BJ (cell line): ENCODE data around the gene TPRN. TPM values are rescaled to one million over a fixed set of nuclear protein-coding genes. Genes with fewer than 3 reads are reported as not detected.

Experiments used
- CTCF ChIA-PET: fragments of 350-600 bp; formaldehyde crosslinking; extraction: SDS; loops from one replicate; lab custom pipeline; 2021; ENCODE audit warnings: antibody characterized with exemption, inconsistent platforms; lab: Yijun Ruan, JAX
- POLR2A ChIA-PET: fragments of 300-600 bp; sonication (Branson Sonifier 250); formaldehyde crosslinking; extraction: SDS; loops from one replicate; lab custom pipeline; 2021; ENCODE audit warnings: antibody characterized with exemption; lab: Charles Lee
- DNase-seq: peaks from one replicate; pipeline ENCODE4 v3.0.0-alpha.2; 2011; ENCODE audit warnings: low read depth
- H3K27me3 ChIP-seq: 2 replicates; pipeline ENCODE4 v1.6.0; 2011; ENCODE audit warnings: low read length; ENCODE audit not compliant: control insufficient read depth, insufficient read depth
- H3K36me3 ChIP-seq: 2 replicates; pipeline ENCODE4 v1.5.1; 2011; ENCODE audit warnings: low read length; ENCODE audit not compliant: control insufficient read depth, insufficient read depth
- H3K4me3 ChIP-seq: 2 replicates; pipeline ENCODE4 v1.5.1; 2011; ENCODE audit warnings: low read depth, mild to moderate bottlenecking, control low read depth, low read length
- CTCF ChIP-seq: IDR thresholded peaks from 2 replicates; pipeline ENCODE4 v1.5.1; 2011; ENCODE audit warnings: low read depth, mild to moderate bottlenecking, control low read depth, inconsistent platforms, low read length, moderate library complexity; ENCODE audit not compliant: insufficient read depth
- polyA plus RNA-seq: library from polyadenylated mRNA; depleted of rRNA; stranded (reverse); fragments of >200 nt; gene quantifications from 2 replicates; pipeline ENCODE4 v1.2.3, GENCODE V29; 2011

The TPRN gene
- polyA plus RNA-seq, 1 experiment = 3.5 TPM

- H3K36me3 ChIP-seq = no peaks in the 10 kb centered on the region
- CTCF ChIA-PET = interaction anchor here (1.5 kb wide), 1 partner anchor 24 kb away, joined by 3 read pairs; no protein-coding TSS in a partner anchor
- no peaks in the 10 kb centered on the region for H3K27me3 ChIP-seq
- H3K4me3 ChIP-seq = no peak overlapping the region
- TF ChIP-seq CTCF = no peak
- no peak for DNase-seq
- POLR2A ChIA-PET = no interaction called here
These were observed 2.4 kb upstream of the TPRN start for GRCh38 chr9:137202966-137203365.

GRCh38 chr9:137201205-137201868 lies 796 bp upstream of the TPRN start:
- no peaks in the 10 kb centered on the region for H3K36me3 ChIP-seq
- CTCF ChIA-PET = interaction anchor here (0.7 to 1.0 kb wide), 2 partner anchors 26 to 155 kb away, joined by 3 to 4 read pairs; partner anchors contain the start of gene RNF224
- POLR2A ChIA-PET = interaction anchor here (0.6 to 0.7 kb wide), 2 partner anchors 22 to 92 kb away, joined by 4 to 7 read pairs; no protein-coding TSS in a partner anchor

GRCh38 chr9:137199411-137200121 lies 975 bp downstream of the TPRN start:
- peak overlapping the region; percentile 52 for H3K4me3 ChIP-seq
- H3K36me3 ChIP-seq = no peaks in the 10 kb centered on the region; the same call in 1 of the 2 replicates
- no peaks in the 10 kb centered on the region for H3K27me3 ChIP-seq
- DNase-seq = no peak
- no peak for TF ChIP-seq CTCF
- ChIA-PET CTCF (interaction anchor here (0.8 to 1.0 kb wide), 2 partner anchors 11 to 22 kb away, joined by 3 read pairs; no protein-coding TSS in a partner anchor), POLR2A (interaction anchor here (1.0 kb wide), 1 partner anchor 10 kb away, joined by 3 read pairs; no protein-coding TSS in a partner anchor)

More at GRCh38 chr9:137201205-137201868, 796 bp upstream of the TPRN start:
- peak overlapping the region; percentile 61 for H3K4me3 ChIP-seq
- no peaks in the 10 kb centered on the region for H3K27me3 ChIP-seq
- no peak for TF ChIP-seq CTCF
- no peak for DNase-seq

GRCh38 chr9:137198902-137199283 lies 1.6 kb downstream of the TPRN start:
- TF ChIP-seq CTCF = no peak

More at GRCh38 chr9:137198902-137199283, 1.6 kb downstream of the TPRN start:
- H3K4me3 ChIP-seq = 0 out of 2 replicates have a peak overlapping the region, but pooled peaks have one; percentile 1
- no peaks in the 10 kb centered on the region; the same call in 1 of the 2 replicates for H3K36me3 ChIP-seq
- CTCF ChIA-PET = interaction anchor here (0.8 to 1.0 kb wide), 2 partner anchors 10 to 22 kb away, joined by 3 read pairs; no protein-coding TSS in a partner anchor
- no peak for DNase-seq
- no peaks in the 10 kb centered on the region for H3K27me3 ChIP-seq
- POLR2A ChIA-PET = interaction anchor here (1.0 kb wide), 1 partner anchor 10 kb away, joined by 3 read pairs; no protein-coding TSS in a partner anchor
